Mesendoderm (in vitro differentiated cells): ENCODE results near the gene SLC5A1.

ENCODE experiments used
- DNase-seq: peaks from one replicate; pipeline ENCODE4 v3.0.0; 2013
- H2AK5ac ChIP-seq: 2 replicates; pipeline ENCODE4 v1.6.1; 2013; ENCODE audit warnings: low read length, inconsistent platforms
- H2BK120ac ChIP-seq: 2 replicates; pipeline ENCODE4 v1.6.1; 2013; ENCODE audit warnings: low read depth, mild to moderate bottlenecking, low read length, moderate library complexity, mixed read lengths
- H2BK15ac ChIP-seq: replicated peaks from 2 replicates; pipeline ENCODE4 v1.6.1; 2013; ENCODE audit warnings: low read depth, mild to moderate bottlenecking, moderate library complexity
- H2BK5ac ChIP-seq: 2 replicates; pipeline ENCODE4 v1.6.1; 2013; ENCODE audit warnings: low read length, inconsistent platforms
- H3K18ac ChIP-seq: 2 replicates; pipeline ENCODE4 v1.6.1; 2013; ENCODE audit warnings: mild to moderate bottlenecking, low read length, mixed read lengths
- H3K23ac ChIP-seq: one replicate; pipeline ENCODE4 v1.6.1; 2013; ENCODE audit warnings: low read length
- H3K27ac ChIP-seq: 2 replicates; pipeline ENCODE4 v1.5.1; 2013; ENCODE audit warnings: low read depth, mild to moderate bottlenecking, inconsistent platforms, low read length, moderate library complexity
- H3K27me3 ChIP-seq: 2 replicates; pipeline ENCODE4 v1.6.1; 2013; ENCODE audit warnings: low read length, control low read depth, mild to moderate bottlenecking, inconsistent platforms; ENCODE audit not compliant: insufficient read depth, poor library complexity
- H3K36me3 ChIP-seq: 2 replicates; pipeline ENCODE4 v1.6.1; 2013; ENCODE audit warnings: low read length, inconsistent platforms; ENCODE audit not compliant: control insufficient read depth, insufficient read depth
- H3K4ac ChIP-seq: one replicate; pipeline ENCODE4 v1.6.1; 2013; ENCODE audit warnings: low read depth, mild to moderate bottlenecking, low read length, moderate library complexity
- H3K4me1 ChIP-seq: 2 replicates; pipeline ENCODE4 v1.6.1; 2013; ENCODE audit warnings: low read depth, low read length, inconsistent platforms; ENCODE audit not compliant: control insufficient read depth
- H3K4me2 ChIP-seq: 2 replicates; pipeline ENCODE4 v1.6.1; 2013; ENCODE audit warnings: low read length
- H3K4me3 ChIP-seq: 2 replicates; pipeline ENCODE4 v1.5.1; 2013; ENCODE audit warnings: mild to moderate bottlenecking, low read length
- H3K56ac ChIP-seq: one replicate; pipeline ENCODE4 v1.6.1; 2013; ENCODE audit warnings: low read length
- H3K79me1 ChIP-seq: 2 replicates; pipeline ENCODE4 v1.6.1; 2013; ENCODE audit warnings: low read length, inconsistent platforms
- H3K79me2 ChIP-seq: 2 replicates; pipeline ENCODE4 v1.6.1; 2013; ENCODE audit warnings: mild to moderate bottlenecking, low read length; ENCODE audit not compliant: control insufficient read depth, insufficient read depth
- H3K9ac ChIP-seq: 2 replicates; pipeline ENCODE4 v1.6.1; 2013; ENCODE audit warnings: low read length, inconsistent platforms
- H4K5ac ChIP-seq: one replicate; pipeline ENCODE4 v1.6.1; 2013; ENCODE audit warnings: low read length
- H4K8ac ChIP-seq: one replicate; pipeline ENCODE4 v1.6.1; 2013; ENCODE audit warnings: low read depth, mild to moderate bottlenecking, control low read depth, low read length, moderate library complexity
- WGBS: extraction: QIAGEN DNeasy Blood & Tissue Kit; methylation state at CpG from one replicate; pipeline ENCODE4 v1.1.7; 2013; ENCODE audit warnings: low lambda C conversion rate, missing lambda C conversion rate; ENCODE audit not compliant: insufficient coverage; ENCODE audit errors: extremely low coverage; 5-methylcytosine and 5-hydroxymethylcytosine counted together

The SLC5A1 gene

DNA sequence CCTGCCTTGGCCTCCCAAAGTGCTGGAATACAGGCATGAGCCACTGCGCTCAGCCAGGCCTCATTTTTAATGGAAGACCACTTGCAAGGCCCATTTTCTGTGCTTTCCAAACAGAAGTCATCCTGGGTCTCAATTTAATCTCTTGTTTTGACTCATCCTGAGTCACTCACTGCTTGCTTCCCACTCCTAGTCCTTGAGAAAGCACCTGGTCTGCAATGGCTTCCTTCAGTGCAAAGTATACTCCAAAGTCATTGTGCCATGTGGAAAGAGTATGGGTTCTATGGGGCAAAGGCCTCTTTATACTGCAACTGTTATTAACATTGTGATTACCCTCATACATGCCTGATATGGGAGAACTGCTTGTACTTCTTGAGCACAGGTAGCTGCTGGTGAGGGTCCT is 18.3 kb upstream of the SLC5A1 start:
- Histone ChIP-seq H3K4ac (no peak overlapping the region), H3K23ac (no peak overlapping the region), H2AK5ac (no peak overlapping the region), H3K27ac (no peak overlapping the region), H3K4me2 (no peak overlapping the region), H3K27me3 (no peaks in the 10 kb centered on the region), H3K36me3 (no peaks in the 10 kb centered on the region), H3K79me2 (no peaks in the 10 kb centered on the region), H2BK15ac (no peak overlapping the region), H4K5ac (no peak overlapping the region), H3K4me3 (no peak overlapping the region), H3K79me1 (no peaks in the 10 kb centered on the region), H3K9ac (no peak overlapping the region), H3K4me1 (no peaks in the 10 kb centered on the region), H3K18ac (no peak overlapping the region), H2BK120ac (no peak overlapping the region), H4K8ac (no peak overlapping the region), H3K56ac (no peak overlapping the region), H2BK5ac (no peak overlapping the region)
- DNase-seq: no peak
- WGBS: no CpG with 5 or more reads among the region's 1 CpG

DNA sequence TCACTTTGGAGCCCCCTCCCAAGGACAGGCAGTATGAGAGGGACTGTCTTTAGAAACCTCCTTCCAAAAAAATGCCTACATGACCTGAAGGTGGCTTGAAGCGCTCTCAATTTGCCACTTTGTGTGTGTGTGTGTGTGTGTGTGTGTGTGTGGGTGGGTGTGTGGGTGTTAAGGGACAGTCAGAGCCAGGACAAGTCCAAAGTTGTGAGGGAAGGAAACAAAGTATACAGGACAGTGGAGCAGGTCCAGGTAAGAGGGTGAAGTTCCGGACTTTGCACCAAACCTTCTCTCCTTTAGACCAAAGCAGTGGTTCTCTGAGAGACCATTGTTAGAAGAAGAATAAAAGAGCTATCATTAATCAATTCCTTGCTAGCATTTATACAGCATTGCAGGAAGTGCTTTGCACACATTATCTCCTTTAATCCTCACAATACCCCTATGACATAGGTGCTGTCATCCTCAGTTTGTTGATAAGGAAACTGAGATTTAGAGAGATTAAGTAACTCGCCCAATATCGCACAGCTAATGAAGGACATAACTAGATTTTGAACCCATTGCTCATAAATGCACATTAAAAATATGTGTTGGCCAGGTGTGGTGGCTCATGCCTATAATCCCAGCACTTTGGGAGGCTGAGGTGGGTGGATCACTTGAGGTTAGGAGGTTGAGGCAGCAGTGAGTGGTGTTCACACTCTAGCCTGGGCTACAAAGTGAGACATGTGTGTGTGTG is 12.4 kb upstream of the SLC5A1 start:
- no CpG with 5 or more reads among the region's 4 CpGs for WGBS
- no peaks in the 10 kb centered on the region for H3K79me1 ChIP-seq

DNA sequence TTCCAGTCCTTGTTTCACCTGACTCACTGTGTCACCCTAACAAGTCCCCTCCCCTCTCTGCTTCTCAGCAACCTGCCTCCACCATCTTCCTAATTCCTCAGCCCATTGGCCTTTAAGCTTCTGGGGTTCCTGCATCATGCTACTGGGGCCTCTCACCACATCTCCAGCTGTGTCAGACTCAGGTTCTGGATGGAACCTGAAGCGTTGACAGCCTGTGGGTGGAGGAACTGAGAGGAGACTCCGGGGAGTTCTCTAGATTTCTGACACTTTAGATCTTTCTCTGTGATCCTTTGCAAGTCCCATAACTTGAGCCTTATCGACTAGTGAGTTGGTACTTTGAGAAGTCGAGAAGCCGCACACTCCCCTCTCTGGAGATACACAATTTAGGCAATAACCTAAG is 11.6 kb upstream of the SLC5A1 start:
- no peak for DNase-seq
- Histone ChIP-seq H3K79me2 (no peaks in the 10 kb centered on the region), H3K4ac (no peak overlapping the region), H3K56ac (no peak overlapping the region), H4K5ac (no peak overlapping the region), H3K23ac (no peak overlapping the region), H3K27ac (no peak overlapping the region), H3K4me1 (no peaks in the 10 kb centered on the region), H3K27me3 (no peaks in the 10 kb centered on the region), H3K4me3 (no peak overlapping the region), H3K9ac (no peak overlapping the region), H3K4me2 (no peak overlapping the region), H4K8ac (no peak overlapping the region), H3K18ac (no peak overlapping the region), H2BK120ac (no peak overlapping the region), H3K36me3 (no peaks in the 10 kb centered on the region), H2BK15ac (no peak overlapping the region), H2BK5ac (no peak overlapping the region), H2AK5ac (no peak overlapping the region), H3K79me1 (no peaks in the 10 kb centered on the region)
- no CpG with 5 or more reads among the region's 5 CpGs for WGBS

More for the DNA sequence above, 12.4 kb upstream of the SLC5A1 start:
- no peak for DNase-seq
- no peak overlapping the region for H2BK15ac ChIP-seq
- H3K56ac ChIP-seq: no peak overlapping the region
- no peak overlapping the region for H4K5ac ChIP-seq
- H3K4ac ChIP-seq: no peak overlapping the region
- no peaks in the 10 kb centered on the region for H3K79me2 ChIP-seq
- no peak overlapping the region for H3K9ac ChIP-seq
- no peak overlapping the region for H3K27ac ChIP-seq
- H3K36me3 ChIP-seq: no peaks in the 10 kb centered on the region
- H3K23ac ChIP-seq: no peak overlapping the region
- H2BK5ac ChIP-seq: no peak overlapping the region
- no peak overlapping the region for H3K18ac ChIP-seq
- no peaks in the 10 kb centered on the region for H3K4me1 ChIP-seq
- H4K8ac ChIP-seq: no peak overlapping the region
- H3K4me3 ChIP-seq: no peak overlapping the region
- no peak overlapping the region for H2BK120ac ChIP-seq
- H3K4me2 ChIP-seq: no peak overlapping the region
- no peaks in the 10 kb centered on the region for H3K27me3 ChIP-seq
- no peak overlapping the region for H2AK5ac ChIP-seq

DNA sequence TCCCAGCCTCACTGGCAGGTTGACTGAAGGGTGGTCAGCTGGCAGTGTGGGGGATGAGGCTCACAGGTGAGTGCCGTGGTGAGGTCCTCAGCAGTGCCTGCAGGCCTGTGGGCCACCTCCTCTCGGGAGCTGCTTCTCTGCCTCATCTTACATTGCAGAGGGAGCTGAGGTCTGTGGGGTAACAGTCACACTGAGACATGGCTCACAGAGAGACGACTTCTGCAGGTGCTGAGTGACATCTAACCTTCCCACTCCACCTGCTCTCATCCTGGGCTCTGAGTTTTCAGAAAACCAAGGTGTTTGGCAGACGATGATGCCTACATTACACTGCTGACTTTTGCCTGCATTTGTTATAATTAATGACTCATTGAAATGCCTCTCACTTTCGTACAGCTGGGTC is 8.8 kb upstream of the SLC5A1 start:
- Histone ChIP-seq H4K5ac (no peak overlapping the region), H2AK5ac (no peak overlapping the region), H3K36me3 (no peaks in the 10 kb centered on the region), H3K56ac (no peak overlapping the region), H3K4me1 (no peaks in the 10 kb centered on the region), H4K8ac (no peak overlapping the region), H3K9ac (no peak overlapping the region), H3K27ac (no peak overlapping the region), H2BK5ac (no peak overlapping the region), H3K18ac (no peak overlapping the region), H2BK15ac (no peak overlapping the region), H3K4me2 (no peak overlapping the region), H3K27me3 (no peaks in the 10 kb centered on the region), H3K79me2 (no peaks in the 10 kb centered on the region), H3K79me1 (no peaks in the 10 kb centered on the region), H2BK120ac (no peak overlapping the region), H3K4ac (no peak overlapping the region), H3K4me3 (no peak overlapping the region), H3K23ac (no peak overlapping the region)
- no peak for DNase-seq
- WGBS: no CpG with 5 or more reads among the region's 5 CpGs

DNA sequence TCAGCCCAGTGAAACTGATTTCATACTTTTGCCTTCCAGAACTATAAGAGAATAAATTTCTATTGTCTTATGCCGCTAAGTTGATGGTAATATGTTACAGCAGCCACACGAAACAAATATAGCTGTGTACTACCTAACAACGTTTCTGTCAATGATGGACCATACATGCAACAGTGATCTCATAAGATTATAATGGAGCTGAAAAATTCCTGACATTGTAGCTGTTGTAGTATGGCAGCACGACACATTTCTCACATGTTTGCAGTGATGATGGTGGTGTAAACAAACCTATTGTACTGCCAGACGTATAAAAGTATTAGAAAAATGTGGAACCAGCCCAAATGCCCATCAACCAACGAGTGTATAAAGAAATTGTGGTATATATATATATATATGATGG is 5.8 kb upstream of the SLC5A1 start:
- H3K27me3 ChIP-seq: no peaks in the 10 kb centered on the region
- DNase-seq: no peak
- H3K79me2 ChIP-seq: no peaks in the 10 kb centered on the region
- H3K9ac ChIP-seq: no peak overlapping the region
- no peak overlapping the region for H3K4ac ChIP-seq
- H3K23ac ChIP-seq: no peak overlapping the region
- H3K27ac ChIP-seq: no peak overlapping the region
- no peak overlapping the region for H2BK120ac ChIP-seq
- H2BK15ac ChIP-seq: no peak overlapping the region
- no peak overlapping the region for H3K56ac ChIP-seq
- no peaks in the 10 kb centered on the region for H3K79me1 ChIP-seq
- H2AK5ac ChIP-seq: no peak overlapping the region
- no peak overlapping the region for H4K5ac ChIP-seq
- H2BK5ac ChIP-seq: no peak overlapping the region
- no peak overlapping the region for H3K4me3 ChIP-seq
- WGBS: no CpG with 5 or more reads among the region's 6 CpGs
- no peak overlapping the region for H4K8ac ChIP-seq
- H3K36me3 ChIP-seq: no peaks in the 10 kb centered on the region
- no peaks in the 10 kb centered on the region for H3K4me1 ChIP-seq
- H3K18ac ChIP-seq: no peak overlapping the region
- no peak overlapping the region for H3K4me2 ChIP-seq

GRCh38 chr22:32040324-32040904 is 2.6 kb upstream of the SLC5A1 start:
- Histone ChIP-seq H2BK15ac (no peak overlapping the region), H3K79me1 (no peaks in the 10 kb centered on the region), H4K5ac (no peak overlapping the region), H3K18ac (no peak overlapping the region), H2BK5ac (no peak overlapping the region), H4K8ac (no peak overlapping the region), H3K23ac (no peak overlapping the region), H3K56ac (no peak overlapping the region), H3K4me2 (no peak overlapping the region), H3K27ac (no peak overlapping the region), H2AK5ac (no peak overlapping the region), H2BK120ac (no peak overlapping the region), H3K4ac (no peak overlapping the region), H3K27me3 (no peaks in the 10 kb centered on the region), H3K4me3 (no peak overlapping the region), H3K79me2 (no peaks in the 10 kb centered on the region), H3K4me1 (no peaks in the 10 kb centered on the region), H3K9ac (no peak overlapping the region), H3K36me3 (no peaks in the 10 kb centered on the region)
- no peak for DNase-seq
- WGBS: no CpG with 5 or more reads among the region's 3 CpGs
